ENCODE measurements around the gene XDH.

Gene XDH

DNA sequence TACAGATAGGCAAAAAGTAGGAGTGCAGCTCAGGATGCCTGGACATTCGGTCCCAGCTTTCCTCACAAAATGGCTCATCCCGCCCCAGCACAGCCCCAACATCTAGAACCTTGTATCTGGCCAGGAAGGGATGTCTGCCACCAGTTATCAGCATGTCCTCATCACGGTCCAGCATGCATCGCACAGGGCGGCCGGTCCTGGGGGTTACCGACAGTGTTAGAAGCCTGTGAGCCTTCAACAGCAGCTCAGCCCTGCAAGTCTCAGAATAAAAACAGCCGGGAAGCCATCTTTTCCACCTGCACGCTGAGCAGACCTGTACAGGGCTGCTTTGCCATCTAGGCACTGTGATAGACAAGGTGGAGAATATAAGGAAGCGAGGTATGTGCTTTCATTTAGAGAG is 49.2 kb downstream of the XDH start:
- Histone ChIP-seq H3K36me3 (no peaks in the 10 kb centered on the region), H3K9me3 (ENCODE audit: severe bottlenecking) (no peaks in the 10 kb centered on the region), H3K4me3 (ENCODE audit: low read depth, low read length) (no peak overlapping the region), H3K27me3 (ENCODE audit: insufficient read depth, low read depth, severe bottlenecking) (no peaks in the 10 kb centered on the region), H3K27ac (no peak overlapping the region)
- no peak for DNase-seq
- TF ChIP-seq, protein P1, sequence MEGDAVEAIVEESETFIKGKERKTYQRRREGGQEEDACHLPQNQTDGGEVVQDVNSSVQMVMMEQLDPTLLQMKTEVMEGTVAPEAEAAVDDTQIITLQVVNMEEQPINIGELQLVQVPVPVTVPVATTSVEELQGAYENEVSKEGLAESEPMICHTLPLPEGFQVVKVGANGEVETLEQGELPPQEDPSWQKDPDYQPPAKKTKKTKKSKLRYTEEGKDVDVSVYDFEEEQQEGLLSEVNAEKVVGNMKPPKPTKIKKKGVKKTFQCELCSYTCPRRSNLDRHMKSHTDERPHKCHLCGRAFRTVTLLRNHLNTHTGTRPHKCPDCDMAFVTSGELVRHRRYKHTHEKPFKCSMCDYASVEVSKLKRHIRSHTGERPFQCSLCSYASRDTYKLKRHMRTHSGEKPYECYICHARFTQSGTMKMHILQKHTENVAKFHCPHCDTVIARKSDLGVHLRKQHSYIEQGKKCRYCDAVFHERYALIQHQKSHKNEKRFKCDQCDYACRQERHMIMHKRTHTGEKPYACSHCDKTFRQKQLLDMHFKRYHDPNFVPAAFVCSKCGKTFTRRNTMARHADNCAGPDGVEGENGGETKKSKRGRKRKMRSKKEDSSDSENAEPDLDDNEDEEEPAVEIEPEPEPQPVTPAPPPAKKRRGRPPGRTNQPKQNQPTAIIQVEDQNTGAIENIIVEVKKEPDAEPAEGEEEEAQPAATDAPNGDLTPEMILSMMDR (IDR thresholded peaks at IDR 0.05; ENCODE audit: low read depth, low read length): no peak

DNA sequence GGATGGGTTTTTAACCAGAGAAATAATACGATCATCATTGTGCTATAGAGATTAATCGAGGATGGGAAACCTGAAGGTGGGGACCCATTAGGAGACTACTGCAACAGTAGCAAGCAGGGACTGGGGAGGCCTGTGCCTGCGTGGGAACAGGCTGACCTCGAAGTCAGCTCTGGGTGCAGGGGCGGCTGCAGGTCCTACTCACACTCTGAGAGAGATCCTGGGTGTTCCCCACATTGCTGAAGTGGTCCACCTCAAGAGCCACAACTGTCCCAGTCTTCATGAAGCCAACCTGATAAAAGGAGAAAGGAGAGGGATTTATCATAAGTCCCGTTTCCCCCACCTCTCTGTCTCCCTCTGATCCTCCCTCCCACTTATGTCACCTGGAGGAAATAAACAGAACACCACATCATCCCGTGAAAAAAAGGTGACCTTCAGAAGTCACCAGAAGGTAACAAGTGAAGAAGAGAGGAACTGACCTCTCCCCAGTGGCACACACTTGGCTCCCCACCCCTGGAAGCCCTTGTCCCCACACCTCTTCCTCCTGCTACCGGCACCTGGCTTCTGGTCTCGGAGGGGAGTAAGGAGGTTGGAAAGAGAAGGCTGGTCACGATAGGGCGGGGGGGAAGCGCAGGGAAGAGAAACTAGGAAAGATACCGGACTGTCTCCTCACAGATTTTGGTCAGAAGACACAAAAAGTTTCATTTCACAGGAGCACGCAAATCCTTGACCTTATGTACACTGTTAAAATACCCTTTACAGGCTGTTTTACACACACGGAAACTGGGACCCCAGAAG is 50.4 kb downstream of the XDH start:
- no peak for DNase-seq
- Histone ChIP-seq H3K27ac (no peak overlapping the region), H3K27me3 (ENCODE audit: insufficient read depth, low read depth, severe bottlenecking) (no peaks in the 10 kb centered on the region), H3K4me3 (ENCODE audit: low read depth, low read length) (no peak overlapping the region), H3K36me3 (no peaks in the 10 kb centered on the region), H3K9me3 (ENCODE audit: severe bottlenecking) (no peaks in the 10 kb centered on the region)
- TF ChIP-seq, protein P1 (IDR thresholded peaks at IDR 0.05; ENCODE audit: low read depth, low read length): no peak

DNA sequence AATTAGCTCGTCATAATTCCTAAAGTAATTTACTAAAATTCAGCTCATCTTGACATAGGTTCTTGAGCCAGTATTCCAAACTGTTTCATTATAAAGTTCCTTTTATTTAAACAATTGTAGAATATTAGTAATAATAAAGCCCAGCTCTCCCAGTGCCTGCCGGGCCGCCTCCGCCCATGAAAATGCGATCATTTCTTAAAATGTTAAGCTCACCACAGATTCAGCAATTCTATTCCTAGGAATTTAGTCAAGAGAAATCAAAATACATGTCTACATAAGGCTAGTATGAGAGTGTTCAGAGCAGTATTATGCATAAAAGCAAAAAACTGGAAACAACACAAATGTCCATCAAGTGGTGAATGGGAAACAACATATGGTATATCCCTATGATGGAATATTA is 52.0 kb downstream of the XDH start:
- no peak for DNase-seq
- H3K27me3 ChIP-seq (ENCODE audit: insufficient read depth, low read depth, severe bottlenecking): no peaks in the 10 kb centered on the region

DNA sequence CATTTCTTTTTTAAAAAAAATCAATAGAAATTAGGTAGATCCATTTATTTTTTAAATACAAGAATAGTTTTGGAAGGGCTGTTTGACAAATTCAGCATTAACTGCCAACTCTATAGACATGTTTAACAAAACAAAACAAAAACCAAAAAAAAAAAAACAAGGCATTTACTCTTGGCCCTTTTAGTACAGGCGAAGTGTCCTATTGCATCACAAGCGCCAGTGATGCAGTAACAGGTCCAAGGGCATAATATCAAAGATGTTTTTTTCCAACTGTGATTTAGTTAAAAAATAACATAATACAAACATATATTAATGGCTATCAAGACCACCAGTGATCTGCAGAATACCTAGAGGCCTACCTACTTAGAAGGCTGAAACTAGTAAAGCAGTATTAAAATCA is 55.3 kb downstream of the XDH start:
- no peak for DNase-seq
- Histone ChIP-seq H3K4me3 (ENCODE audit: low read depth, low read length) (no peak overlapping the region), H3K27me3 (ENCODE audit: insufficient read depth, low read depth, severe bottlenecking) (no peaks in the 10 kb centered on the region), H3K36me3 (no peaks in the 10 kb centered on the region), H3K27ac (no peak overlapping the region), H3K9me3 (ENCODE audit: severe bottlenecking) (no peaks in the 10 kb centered on the region)
- TF ChIP-seq, protein P1 (IDR thresholded peaks at IDR 0.05; ENCODE audit: low read depth, low read length): no peak

More for the DNA sequence above, 52.0 kb downstream of the XDH start:
- TF ChIP-seq, protein P1 (IDR thresholded peaks at IDR 0.05; ENCODE audit: low read depth, low read length): no peak
- Histone ChIP-seq H3K27ac (no peak overlapping the region), H3K36me3 (no peaks in the 10 kb centered on the region), H3K4me3 (ENCODE audit: low read depth, low read length) (no peak overlapping the region), H3K9me3 (ENCODE audit: severe bottlenecking) (no peaks in the 10 kb centered on the region)

DNA sequence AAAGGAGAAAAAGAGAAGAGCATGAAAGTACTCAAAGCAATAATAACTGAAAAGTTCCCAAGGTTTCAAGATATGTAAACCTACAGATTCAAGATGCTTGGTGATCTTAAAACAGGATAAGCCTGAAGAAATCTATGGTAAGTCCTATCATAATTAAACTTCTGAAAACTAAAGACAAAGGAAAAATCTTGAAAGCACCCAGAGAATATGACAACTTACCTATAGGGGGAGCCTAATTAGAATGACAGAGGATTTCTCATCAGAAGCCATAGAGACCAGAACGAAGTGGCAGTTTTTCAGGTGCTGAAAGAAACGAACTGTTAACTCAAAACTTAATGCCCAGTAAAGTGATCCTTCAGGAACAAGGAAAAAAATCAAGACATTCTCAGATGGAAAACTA is 59.7 kb downstream of the XDH start:
- Histone ChIP-seq H3K27me3 (ENCODE audit: insufficient read depth, low read depth, severe bottlenecking) (no peaks in the 10 kb centered on the region), H3K27ac (no peak overlapping the region), H3K9me3 (ENCODE audit: severe bottlenecking) (no peaks in the 10 kb centered on the region), H3K36me3 (no peaks in the 10 kb centered on the region), H3K4me3 (ENCODE audit: low read depth, low read length) (no peak overlapping the region)
- TF ChIP-seq, protein P1 (IDR thresholded peaks at IDR 0.05; ENCODE audit: low read depth, low read length): peak; percentile 27; the same call in 1 of the 2 replicates
- no peak for DNase-seq

DNA sequence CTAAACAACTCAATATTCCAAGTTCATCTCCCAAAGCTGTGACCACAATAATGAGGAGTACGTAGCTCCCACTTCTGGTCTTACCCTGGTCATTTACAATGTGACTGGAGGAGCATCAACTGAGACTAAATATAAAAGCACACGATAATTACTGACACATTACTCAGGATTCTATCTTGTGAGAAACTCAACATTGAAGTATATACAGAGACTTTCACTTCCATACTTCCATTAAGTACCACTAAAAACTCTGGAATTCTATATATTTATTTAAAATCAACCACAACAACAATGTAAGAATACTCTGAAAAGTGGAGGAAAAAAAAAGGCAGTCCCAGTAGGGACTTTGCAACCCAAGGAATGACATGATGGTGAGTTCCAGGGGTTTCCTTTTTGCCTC is 61.4 kb downstream of the XDH start:
- Histone ChIP-seq H3K9me3 (ENCODE audit: severe bottlenecking) (no peaks in the 10 kb centered on the region), H3K36me3 (no peaks in the 10 kb centered on the region)
- TF ChIP-seq, protein P1 (IDR thresholded peaks at IDR 0.05; ENCODE audit: low read depth, low read length): no peak

More for the DNA sequence above, 61.4 kb downstream of the XDH start:
- H3K27ac ChIP-seq: no peak overlapping the region
- H3K27me3 ChIP-seq (ENCODE audit: insufficient read depth, low read depth, severe bottlenecking): no peaks in the 10 kb centered on the region
- no peak overlapping the region for H3K4me3 ChIP-seq (ENCODE audit: low read depth, low read length)
- DNase-seq: no peak
